GM23338 (cell line): ENCODE measurements around the gene TUBD1. TPM values are rescaled to one million over a fixed set of nuclear protein-coding genes. Genes with fewer than 3 reads are reported as not detected.

Source experiments
- ATAC-seq: fragments of 200-7000 bp; cut with Tn5 transposase; 3 replicates; pipeline ENCODE4 v1.9.1; 2020
- DNase-seq: peaks from one replicate; pipeline ENCODE4 v3.0.0-alpha.2; 2015; ENCODE audit warnings: low spot score
- H2AFZ ChIP-seq: fragments of 200-600 bp; sonication (generic); 2 replicates; pipeline ENCODE4 v1.8.0; 2016; ENCODE audit warnings: antibody characterized with exemption, mild to moderate bottlenecking, moderate library complexity
- H3F3A ChIP-seq: fragments of 200-600 bp; sonication (generic); replicated peaks from 2 replicates; pipeline ENCODE4 v1.8.0; 2017; ENCODE audit warnings: antibody characterized with exemption, mixed run types, low read depth
- H3K27ac ChIP-seq: fragments of 200-600 bp; sonication (generic); 2 replicates; pipeline ENCODE4 v1.6.1; 2016; ENCODE audit warnings: low read depth
- H3K27me3 ChIP-seq: fragments of 200-600 bp; sonication (generic); 2 replicates; pipeline ENCODE4 v1.8.0; 2016; ENCODE audit warnings: mild to moderate bottlenecking, mixed run types, moderate library complexity; ENCODE audit not compliant: insufficient read depth
- H3K36me3 ChIP-seq: fragments of 200-600 bp; sonication (generic); 2 replicates; pipeline ENCODE4 v1.8.0; 2016; ENCODE audit warnings: mild to moderate bottlenecking; ENCODE audit not compliant: insufficient read depth
- H3K4me1 ChIP-seq: fragments of 200-600 bp; sonication (generic); 2 replicates; pipeline ENCODE4 v1.8.0; 2016; ENCODE audit warnings: mild to moderate bottlenecking, moderate library complexity; ENCODE audit not compliant: insufficient read depth
- H3K4me2 ChIP-seq: fragments of 200-600 bp; sonication (generic); 2 replicates; pipeline ENCODE4 v1.7.1; 2017; ENCODE audit warnings: mixed run types
- H3K4me3 ChIP-seq: fragments of 200-600 bp; sonication (generic); 2 replicates; pipeline ENCODE4 v1.6.1; 2016; ENCODE audit warnings: mixed run types
- H3K79me2 ChIP-seq: fragments of 200-600 bp; sonication (generic); replicated peaks from 2 replicates; pipeline ENCODE4 v1.8.0; 2017; ENCODE audit warnings: mild to moderate bottlenecking; ENCODE audit not compliant: insufficient read depth
- H3K9me2 ChIP-seq: fragments of 200-600 bp; sonication (generic); 2 replicates; pipeline ENCODE4 v1.8.0; 2017; ENCODE audit not compliant: insufficient read depth
- H4K20me1 ChIP-seq: fragments of 200-600 bp; sonication (generic); replicated peaks from 2 replicates; pipeline ENCODE4 v1.8.0; 2017; ENCODE audit warnings: mild to moderate bottlenecking; ENCODE audit not compliant: insufficient read depth
- H3K27ac Mint-ChIP-seq: 2 replicates; pipeline ENCODE4 v1.8.0; 2020; ENCODE audit warnings: inconsistent platforms, mild to moderate bottlenecking, moderate library complexity, mixed read lengths
- H3K27me3 Mint-ChIP-seq: 3 replicates; pipeline ENCODE4 v1.8.0; 2022; ENCODE audit warnings: low read depth, mild to moderate bottlenecking, moderate library complexity, mixed read lengths, inconsistent platforms; ENCODE audit not compliant: insufficient read depth, poor library complexity
- H3K36me3 Mint-ChIP-seq: 3 replicates; pipeline ENCODE4 v1.8.0; 2021; ENCODE audit warnings: low read depth, mild to moderate bottlenecking, inconsistent platforms, moderate library complexity, mixed read lengths
- H3K4me1 Mint-ChIP-seq: 3 replicates; pipeline ENCODE4 v1.8.0; 2020; ENCODE audit warnings: mild to moderate bottlenecking, inconsistent platforms, mixed read lengths
- H3K4me3 Mint-ChIP-seq: 3 replicates; pipeline ENCODE4 v1.8.0; 2021; ENCODE audit warnings: moderate library complexity, mild to moderate bottlenecking, inconsistent platforms, mixed read lengths
- H3K9me3 Mint-ChIP-seq: 3 replicates; pipeline ENCODE4 v1.8.0; 2020; ENCODE audit warnings: moderate library complexity, mild to moderate bottlenecking, inconsistent platforms, mixed read lengths
- CREB1 ChIP-seq: fragments of 250-450 bp; sonication (Bioruptor Pico); IDR thresholded peaks from 2 replicates; pipeline ENCODE4 v1.5.0; 2020; ENCODE audit warnings: low read depth, mild to moderate bottlenecking, moderate library complexity
- ETS1 ChIP-seq: IDR thresholded peaks from 2 replicates; pipeline ENCODE4 v1.6.1; 2016; ENCODE audit warnings: antibody characterized with exemption
- EZH2 ChIP-seq: fragments of 200-600 bp; sonication (generic); IDR thresholded peaks from one replicate; pipeline ENCODE4 v1.8.0; 2017; ENCODE audit warnings: antibody characterized with exemption, mild to moderate bottlenecking, low read depth; ENCODE audit not compliant: unreplicated experiment
- JUNB ChIP-seq: IDR thresholded peaks from one replicate; pipeline ENCODE4 v1.6.1; 2016; ENCODE audit warnings: antibody characterized with exemption; ENCODE audit not compliant: unreplicated experiment
- NANOG ChIP-seq: IDR thresholded peaks from 2 replicates; pipeline ENCODE4 v1.6.1; 2016; ENCODE audit warnings: antibody characterized with exemption, borderline replicate concordance
- REST ChIP-seq: IDR thresholded peaks from one replicate; pipeline ENCODE4 v1.6.1; 2018; ENCODE audit warnings: antibody characterized with exemption; ENCODE audit not compliant: unreplicated experiment
- STAT1 ChIP-seq: IDR thresholded peaks from one replicate; pipeline ENCODE4 v1.6.1; 2016; ENCODE audit warnings: antibody characterized with exemption; ENCODE audit not compliant: unreplicated experiment
- ZNF114 ChIP-seq: fragments of 250-450 bp; sonication (Bioruptor Pico); IDR thresholded peaks from 2 replicates; pipeline ENCODE4 v1.5.0; 2020; ENCODE audit warnings: mild to moderate bottlenecking, moderate library complexity
- ZNF331 ChIP-seq: fragments of 250-450 bp; sonication (Bioruptor Pico); IDR thresholded peaks from 2 replicates; pipeline ENCODE4 v1.5.0; 2020; ENCODE audit warnings: low read depth, mild to moderate bottlenecking, moderate library complexity
- ZNF462 ChIP-seq: fragments of 250-450 bp; sonication (Bioruptor Pico); IDR thresholded peaks from 2 replicates; pipeline ENCODE4 v1.5.0; 2020; ENCODE audit warnings: mild to moderate bottlenecking, moderate library complexity
- polyA plus RNA-seq: library from polyadenylated mRNA; unstranded; fragments of >200 nt; fragmentation: Nextera tagmentation; extraction: Ambion mirVana; gene quantifications from 2 replicates; pipeline ENCODE4 v1.2.1, GENCODE V29; 2016
- total RNA-seq: library from RNA; depleted of rRNA; stranded (reverse); fragments of >200 nt; shearing (Covaris generic); gene quantifications from 2 replicates; pipeline ENCODE4 v1.2.3, GENCODE V29; 2014

The TUBD1 gene
- total and polyA plus RNA-seq, 2 experiments from 2014 or later: 11.6 to 13.8 TPM

GRCh38 chr17:59814276-59814675, 78.5 kb downstream of the TUBD1 start:
- no peaks in the 10 kb centered on the region for H3K9me2 ChIP-seq
- H3K4me3 Mint-ChIP-seq: no peak overlapping the region
- H3K79me2 ChIP-seq: no peaks in the 10 kb centered on the region
- H3K27me3 Mint-ChIP-seq: no peaks in the 10 kb centered on the region
- H3K4me2 ChIP-seq: no peak overlapping the region
- no peak for DNase-seq
- peaks cover 7% of the 10 kb centered on the region; the same call in 1 of the 2 replicates for H3K4me1 ChIP-seq
- H3F3A ChIP-seq: no peaks in the 10 kb centered on the region
- H3K4me3 ChIP-seq: no peak overlapping the region
- no peak overlapping the region for H2AFZ ChIP-seq
- no peaks in the 10 kb centered on the region for H3K9me3 Mint-ChIP-seq
- ATAC-seq: no peak
- no peaks in the 10 kb centered on the region for H3K4me1 Mint-ChIP-seq
- peaks cover 4% of the 10 kb centered on the region; the same call in 2 of the 3 replicates for H3K36me3 Mint-ChIP-seq
- H3K36me3 ChIP-seq: no peaks in the 10 kb centered on the region
- H4K20me1 ChIP-seq: no peaks in the 10 kb centered on the region
- TF ChIP-seq ETS1 (no peak), STAT1 (no peak), REST (no peak), CREB1 (no peak), EZH2 (no peak), JUNB (no peak), ZNF331 (no peak), NANOG (no peak), ZNF462 (CRISPR knock-in tag) (no peak), ZNF114 (CRISPR knock-in tag) (no peak)
- no peak overlapping the region for H3K27ac Mint-ChIP-seq
- no peak overlapping the region for H3K27ac ChIP-seq
- H3K27me3 ChIP-seq: no peaks in the 10 kb centered on the region
